ENCODE measurements around the gene CHMP3.
"Not testable (repeated sequence)": the region's sequence is repeated elsewhere in the genome, so short reads cannot be mapped to it uniquely, and the experiment has no call there.

Gene CHMP3

DNA sequence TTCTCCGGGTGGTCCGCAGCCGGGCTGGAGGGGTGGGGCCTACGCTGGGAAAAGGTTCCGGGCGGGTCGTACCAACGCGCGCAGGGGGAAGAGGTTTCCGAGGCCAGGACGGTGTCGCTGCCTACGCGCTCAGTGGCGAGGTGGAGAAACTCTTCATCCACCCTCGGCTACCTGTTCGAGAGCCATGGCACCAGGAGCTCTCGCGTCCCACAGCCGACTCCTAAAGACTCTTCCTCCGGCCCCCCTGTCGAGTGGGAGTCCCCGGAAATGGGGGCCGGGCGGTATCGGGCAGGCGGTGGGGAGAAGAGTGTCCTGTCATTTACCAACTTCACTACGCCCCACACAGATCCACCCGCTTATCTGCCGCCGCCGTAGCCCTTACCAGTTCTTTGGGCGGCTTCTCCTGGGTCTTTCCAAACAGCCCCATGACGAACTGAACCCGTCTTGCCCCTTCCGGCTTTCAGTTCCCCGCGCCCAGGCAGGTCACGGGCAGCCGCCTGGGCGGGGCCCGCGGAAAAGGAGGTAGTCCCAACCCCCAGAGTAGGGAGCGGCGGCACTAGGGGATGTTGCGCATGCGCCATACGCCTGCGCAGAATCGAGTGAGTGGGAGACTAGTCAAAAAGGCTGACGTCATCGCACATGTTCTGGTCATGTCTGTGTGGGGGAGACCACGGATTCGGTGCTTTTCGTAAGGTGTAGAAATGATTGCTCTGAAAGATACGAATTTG, at the start of gene CHMP3:
Gene CHMP3, minus strand, starts transcription at position 522 of the 728 bp plus-strand sequence. Its CDS starts 95 bp downstream, at position 427.
- DNase-seq, result peak; percentile 92

DNA sequence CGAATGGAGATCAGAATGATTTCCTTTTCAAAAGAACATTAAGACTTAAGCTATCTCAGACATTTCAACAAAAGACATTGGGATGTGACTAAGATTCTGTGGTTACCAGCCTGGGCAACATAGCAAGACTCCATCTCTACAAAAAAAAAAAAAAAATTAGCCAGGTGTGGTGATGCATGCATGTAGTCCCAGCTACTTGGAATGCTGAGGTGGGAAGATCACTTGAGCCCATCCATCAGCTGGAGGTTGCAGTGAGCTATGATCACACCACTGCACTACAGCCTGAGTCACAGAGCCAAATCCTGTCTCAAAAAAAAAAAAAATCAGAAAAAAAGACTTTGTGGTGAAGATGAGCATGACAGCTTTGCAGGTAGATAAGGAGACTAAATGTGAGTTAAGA, 47.6 kb upstream of the CHMP3 start:
- no peak for DNase-seq

DNA sequence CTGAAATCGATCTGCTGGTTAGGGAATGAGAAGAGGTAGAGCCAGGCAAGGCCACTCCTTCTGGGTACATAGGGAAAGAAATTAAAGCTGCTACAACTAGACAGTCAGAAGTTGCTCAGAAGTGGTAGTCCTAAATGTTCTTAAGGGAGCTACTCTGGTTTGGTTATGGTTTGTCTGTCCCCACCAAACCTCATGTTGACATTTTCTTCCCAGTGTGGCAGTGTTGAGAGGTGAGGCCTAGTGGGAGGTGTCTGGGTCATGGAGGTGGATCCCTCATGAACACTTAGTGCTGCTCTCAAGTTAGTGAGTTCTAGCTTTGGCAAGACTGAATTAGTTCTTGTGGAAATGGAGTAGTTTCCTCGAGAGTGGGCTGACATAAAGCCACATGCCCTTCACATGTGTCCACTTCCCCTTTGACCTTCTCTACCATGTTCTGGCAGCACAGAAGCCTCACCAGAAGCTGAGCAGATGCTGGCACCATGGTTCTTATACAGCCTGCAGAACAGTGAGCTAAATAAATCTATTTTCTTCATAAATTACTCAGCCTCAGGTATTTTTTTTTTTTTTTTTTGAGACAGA, 45.7 kb upstream of the CHMP3 start:
- DNase-seq, result no peak

DNA sequence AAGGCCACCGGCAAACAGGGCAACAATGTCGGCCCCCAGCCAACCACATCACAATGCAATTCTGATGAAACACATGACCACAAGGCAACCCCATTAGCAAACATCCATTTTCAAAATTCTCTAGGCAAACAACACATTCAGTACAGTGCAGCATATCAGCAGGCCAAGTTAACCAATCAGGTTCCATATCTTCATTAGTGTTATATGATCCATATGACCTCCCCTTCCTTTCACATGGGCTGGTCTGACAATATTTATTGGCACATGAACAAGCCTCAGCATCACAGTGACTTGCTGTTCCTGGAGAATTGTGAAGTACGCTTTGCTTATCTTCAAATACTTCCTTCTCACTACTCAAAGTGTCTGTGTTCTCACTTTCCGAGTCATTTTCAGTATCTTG, 40.7 kb upstream of the CHMP3 start:
- DNase-seq, result no peak

DNA sequence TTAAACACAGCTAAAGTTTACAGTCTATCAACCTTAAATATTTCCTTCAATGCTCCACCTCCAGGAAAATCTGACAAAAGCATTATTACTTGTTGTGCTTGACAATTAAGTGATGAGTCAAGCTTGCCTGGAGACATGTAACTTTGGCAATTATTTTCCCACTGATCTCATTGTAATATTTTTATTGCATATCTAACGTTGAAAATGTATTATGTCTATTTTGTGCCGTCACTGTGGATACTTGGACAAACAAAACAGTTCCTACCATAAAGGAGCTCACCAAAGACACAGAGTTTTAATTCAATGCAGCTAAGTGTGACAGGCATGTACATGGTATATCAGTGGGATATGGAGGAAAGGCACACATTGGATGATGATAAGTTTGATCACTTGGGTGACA, 35.7 kb upstream of the CHMP3 start:
- no peak for DNase-seq

DNA sequence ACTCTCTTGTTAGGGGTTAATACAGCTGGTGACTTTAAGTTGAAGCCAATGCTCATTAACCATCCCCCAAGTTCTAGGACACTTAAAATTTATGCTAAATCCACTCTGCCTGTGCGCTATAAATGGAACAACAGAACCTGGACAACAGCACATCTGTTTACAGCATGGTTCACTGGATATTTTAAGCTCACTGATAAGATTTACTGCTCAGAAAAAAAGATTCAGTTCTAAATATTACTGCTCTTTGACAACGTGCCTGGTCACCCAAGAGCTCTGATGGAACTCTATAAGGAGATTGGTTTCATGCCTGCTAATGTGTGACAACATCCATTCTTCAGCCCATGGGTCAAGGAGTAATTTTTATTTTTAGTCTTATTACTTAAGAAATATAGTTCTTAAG, 32.9 kb upstream of the CHMP3 start:
- DNase-seq, result no peak

DNA sequence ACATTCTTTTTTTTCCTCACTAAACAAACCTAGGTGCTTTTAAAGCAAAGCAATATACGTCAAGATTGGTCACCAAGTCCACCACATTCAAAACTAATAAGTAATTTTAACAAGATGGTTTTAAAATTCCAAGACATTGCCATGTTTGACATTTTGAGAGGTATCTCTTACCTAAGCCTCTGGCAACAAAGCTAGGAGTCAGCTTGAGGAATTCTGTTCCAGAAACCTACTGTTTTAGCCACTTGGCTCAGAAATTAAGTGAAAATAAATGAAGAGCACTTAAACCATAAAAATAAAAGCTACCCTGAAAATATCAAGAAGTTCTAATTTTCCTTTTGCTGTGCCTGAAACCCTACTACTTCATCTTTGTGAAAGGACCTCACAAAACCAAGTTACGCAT, 30.0 kb upstream of the CHMP3 start:
- no peak for DNase-seq

DNA sequence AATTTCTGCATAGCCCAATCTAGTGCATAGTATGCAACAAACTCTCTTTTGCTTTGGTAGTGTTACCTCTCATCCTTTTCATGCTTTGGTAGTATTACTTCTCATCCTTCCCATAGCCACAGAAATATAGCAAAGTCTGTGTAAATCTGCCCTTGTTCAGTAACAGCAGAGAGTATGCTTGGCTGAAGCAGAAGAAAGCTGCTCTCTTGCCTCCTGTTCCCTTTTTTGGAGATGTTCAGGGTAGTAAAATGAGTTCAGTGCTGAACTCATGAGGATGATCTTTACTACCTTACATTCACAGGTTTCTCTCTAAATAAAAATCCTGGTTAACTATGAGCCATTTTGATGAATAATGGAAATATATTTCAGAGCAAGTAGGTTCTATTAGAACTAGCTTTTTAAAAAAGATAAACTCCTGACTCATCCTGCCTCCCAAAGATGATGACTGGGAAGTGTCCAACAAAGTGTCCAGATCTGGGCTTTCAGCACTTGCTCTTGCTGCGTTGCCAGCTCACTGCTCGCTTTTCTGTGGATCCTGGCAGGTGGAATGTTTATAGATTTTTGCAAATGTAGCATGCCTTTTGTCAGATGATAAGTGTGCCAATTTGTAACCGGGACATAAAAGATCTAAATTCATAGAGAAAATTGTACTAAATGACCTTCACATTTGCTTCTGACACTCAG, 29.4 kb upstream of the CHMP3 start:
- no peak for DNase-seq

DNA sequence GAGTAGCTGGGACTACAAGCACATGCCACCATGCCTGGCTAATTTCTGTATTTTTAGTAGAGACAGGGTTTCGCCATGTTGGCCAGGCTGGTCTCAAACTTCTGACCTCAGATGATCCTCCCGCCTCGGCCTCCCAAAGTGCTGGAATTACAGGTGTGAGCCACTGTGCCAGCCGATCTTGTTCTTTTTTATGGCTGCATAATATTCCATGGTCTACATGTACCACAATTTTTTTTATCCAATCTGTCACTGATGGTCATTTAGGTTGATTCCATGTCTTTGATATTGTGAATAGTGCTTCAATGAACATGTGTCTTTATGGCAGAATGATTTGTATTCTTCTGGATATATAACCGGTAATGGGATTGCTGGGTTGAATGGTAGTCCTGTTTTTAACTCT, 26.5 kb upstream of the CHMP3 start:
- not testable (repeated sequence) for DNase-seq

DNA sequence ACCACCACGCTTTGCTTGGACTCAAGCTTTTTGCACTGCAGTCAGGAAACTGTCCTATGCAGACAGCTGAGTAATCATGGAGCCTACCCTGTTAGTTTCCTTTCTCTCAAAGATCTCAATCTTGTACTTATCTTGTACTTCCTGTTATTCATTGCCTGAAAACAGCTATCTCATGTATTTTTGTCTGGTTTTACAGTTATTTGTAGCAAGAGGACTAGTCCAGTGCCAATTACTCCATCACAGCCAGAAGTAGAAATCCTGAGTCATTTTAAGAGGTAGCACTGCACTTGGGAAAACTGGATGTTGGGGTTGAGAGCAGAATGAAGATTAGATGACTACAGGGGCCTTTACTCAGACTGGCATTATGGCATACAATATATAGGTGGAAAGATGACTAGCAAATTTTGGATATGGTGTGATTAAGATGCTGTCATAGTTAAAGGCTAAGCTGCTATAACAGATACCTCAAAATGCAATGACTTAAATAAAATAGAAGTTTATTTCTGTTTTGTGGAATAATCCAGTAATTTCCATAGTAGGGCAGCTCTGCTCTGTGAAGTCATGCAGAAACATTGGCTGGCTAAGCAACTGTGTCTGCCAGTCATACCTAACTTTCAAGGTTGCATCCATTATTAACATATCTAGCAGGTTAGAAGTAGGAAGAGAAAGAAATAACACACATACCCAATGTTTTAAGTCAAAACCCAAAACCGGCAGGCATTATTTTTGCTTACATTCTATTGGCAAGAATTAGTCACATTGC, 21.1 kb upstream of the CHMP3 start:
- no peak for DNase-seq

DNA sequence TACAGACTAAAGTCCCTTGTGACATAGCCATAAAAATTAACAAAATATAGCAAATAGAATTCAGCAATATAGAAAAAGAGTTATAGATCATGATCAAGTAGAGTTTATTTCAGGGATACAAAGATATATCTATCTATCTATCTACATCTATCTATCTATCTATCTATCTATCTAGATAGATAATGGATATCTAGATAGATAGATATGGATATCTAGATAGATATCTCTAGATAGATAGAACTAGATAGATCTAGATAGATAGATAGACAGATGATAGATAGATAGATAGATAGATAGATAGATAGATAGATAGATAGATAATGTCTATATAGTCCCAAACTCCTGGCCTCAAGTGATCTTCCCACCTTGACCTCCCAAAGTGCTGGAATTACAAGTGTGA, 17.3 kb upstream of the CHMP3 start:
- DNase-seq, result no peak

DNA sequence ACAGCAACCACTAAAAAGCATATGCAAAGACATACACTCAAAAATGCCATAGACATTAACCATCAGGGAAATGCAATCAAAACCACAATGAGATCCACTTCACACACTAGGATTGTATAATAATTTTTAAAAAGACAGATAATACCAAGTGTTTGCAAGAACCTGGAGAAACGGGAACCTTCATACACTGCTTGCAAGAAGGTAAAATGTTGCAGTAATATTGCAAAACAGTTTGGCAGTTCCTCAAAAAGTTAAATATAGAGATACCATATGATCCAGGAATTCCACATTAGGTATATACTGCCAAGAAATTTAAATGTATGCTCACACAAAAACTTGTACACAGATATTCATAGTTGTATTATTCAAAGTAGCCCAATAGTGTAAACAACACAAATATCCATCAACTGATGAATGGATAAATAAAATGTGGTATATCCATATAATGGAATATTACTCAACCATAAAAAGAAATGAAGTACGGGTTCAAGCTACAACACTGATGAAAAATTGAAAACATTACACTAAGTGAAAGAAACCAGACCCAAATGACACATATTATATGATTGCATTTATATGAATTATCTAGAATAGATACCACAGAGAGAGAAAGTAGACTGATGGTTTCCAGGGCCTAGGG, 14.7 kb upstream of the CHMP3 start:
- no peak for DNase-seq

DNA sequence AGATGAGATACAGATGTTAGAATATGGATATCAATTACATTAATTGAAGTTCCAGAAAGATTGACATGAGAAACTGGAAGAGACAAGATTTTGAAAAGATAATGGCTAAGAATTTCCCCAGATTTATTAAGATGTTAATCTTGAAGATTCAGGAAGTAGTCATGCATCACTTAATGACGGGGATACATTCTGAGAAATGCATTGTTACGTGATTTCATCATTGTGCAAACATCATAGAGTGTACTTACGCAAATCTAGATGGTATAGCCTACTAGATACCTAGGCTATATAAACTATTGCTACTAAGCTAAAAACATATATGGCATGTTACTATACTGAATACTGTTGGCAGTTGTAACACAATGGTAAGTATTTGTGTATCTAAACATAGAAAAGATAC, 6.8 kb upstream of the CHMP3 start:
- no peak for DNase-seq

DNA sequence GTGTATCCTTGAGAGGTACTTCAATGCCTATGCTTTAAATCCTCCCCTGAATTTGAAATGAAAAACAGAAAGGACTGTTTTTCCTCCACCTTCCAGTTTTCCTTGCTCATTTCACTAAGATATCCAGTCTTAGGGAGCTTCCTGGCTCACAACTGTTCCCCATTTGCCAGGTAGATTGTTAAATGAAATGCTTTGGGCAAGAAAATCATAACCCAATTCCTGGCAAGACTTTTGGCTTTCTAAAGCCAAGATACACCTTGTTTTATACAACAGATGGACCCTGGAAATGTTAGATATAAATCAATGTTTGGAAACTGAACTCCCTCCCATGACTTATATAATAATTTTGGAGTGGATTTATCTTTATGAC, 3.6 kb upstream of the CHMP3 start:
- no peak for DNase-seq

DNA sequence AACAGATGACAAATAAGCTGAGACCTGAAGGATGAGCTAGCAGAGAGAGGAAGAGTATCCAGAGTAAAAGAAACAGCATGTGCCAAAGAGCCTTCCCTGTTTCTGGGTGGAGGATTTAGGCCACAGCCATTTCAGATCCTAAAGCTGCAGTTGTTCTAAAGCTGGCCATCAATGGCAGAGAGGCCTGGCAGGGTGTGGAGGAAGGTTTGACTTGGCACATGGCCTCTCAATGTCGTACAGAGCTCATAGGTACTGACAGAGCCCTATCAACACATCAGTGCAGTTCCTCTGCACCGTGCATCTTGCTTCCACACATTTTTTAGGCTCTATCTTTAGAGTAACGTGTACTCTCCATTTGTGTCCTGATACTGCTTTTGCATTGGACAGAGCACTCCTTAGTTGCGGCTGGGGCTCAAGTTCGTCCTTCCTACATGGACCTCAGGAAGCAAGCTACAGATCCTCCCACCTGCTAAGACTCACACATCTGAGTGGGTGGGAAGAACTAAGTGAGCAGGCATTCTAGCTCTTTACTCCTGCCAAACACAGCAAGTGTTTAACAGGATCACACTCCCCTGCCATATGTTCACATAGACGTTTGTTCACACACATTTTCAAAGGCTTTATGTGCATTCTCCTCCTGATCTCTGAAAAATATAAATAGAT, 3.0 kb upstream of the CHMP3 start:
- DNase-seq, result no peak

DNA sequence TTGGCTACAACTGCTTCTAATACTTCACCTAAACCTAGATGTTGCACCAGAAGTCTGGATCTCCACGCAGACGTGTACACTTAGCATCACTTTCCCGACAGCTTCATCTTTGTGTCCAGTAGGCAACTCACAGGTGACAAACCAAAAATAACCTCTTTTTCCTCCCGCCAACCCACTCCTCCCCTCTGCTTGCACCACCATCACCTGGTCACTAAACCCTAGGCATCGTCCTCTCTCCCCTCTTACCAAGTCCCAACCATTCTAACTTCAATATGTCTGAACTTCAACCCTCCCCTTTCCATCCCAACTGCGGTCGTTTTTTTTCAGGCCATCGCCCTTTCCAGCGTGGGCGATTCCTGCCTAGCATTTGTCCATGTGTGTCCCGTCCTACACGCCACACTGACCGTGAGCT, 413 bp upstream of the CHMP3 start:
- no peak for DNase-seq

DNA sequence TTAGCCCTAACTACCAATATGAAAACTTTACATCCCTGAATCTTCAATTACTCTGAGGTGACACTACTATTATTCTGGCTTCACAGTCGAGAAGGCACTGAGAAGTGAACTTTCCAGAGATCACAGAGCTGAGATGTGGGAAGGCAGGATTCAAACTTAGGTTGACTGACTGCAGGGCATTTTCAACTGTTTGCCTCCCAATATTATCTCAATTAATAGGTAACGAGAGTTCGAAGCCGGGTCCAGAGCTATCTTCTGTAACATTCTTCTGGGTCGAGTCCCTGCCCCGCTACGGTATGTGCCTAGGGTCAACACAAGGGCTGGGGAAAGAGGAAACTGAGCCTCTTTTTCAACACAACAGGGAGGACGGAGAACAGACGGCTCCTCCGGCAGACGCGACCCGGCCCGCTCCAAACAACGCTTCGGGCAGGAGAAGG, 740 bp downstream of the CHMP3 start:
- no peak for DNase-seq

DNA sequence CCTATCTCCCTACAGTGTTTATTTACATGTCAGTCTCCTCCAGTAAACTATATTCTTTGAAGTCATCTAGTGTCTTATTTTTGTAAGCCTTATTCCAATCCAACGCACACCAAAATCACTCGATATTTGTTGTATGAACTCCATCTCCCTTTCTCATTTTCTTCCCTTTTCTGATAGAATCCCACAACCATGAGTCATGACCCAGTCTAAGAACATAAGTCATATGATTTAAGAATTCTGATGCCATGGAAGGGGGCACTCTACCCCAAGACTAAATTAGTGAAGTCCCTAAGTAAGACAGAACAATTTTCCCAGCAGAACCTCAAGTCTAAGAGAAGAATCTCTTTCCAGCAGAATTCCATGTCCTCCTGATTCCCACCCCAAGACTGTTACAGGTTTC, 5.4 kb downstream of the CHMP3 start:
- no peak for DNase-seq

DNA sequence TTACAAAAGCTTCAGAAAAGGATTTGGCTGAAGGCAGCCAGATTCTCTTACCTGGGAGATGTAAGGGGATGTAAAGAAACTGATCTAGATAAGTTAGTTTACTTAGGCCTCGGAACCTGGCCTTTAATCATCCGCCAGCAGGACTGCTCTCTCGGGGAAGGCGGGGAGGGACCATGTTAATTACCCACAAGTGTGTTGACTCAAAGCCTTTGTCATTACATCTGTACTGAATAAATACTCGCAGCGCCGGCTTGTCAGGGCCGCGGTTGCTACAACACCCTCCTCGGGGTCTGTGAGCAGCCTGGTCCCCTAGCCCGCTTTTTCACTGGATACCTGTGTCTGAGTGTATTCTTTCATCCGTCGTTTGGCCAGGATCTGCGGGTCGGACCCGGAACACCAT, 6.7 kb downstream of the CHMP3 start:
- DNase-seq, result no peak

DNA sequence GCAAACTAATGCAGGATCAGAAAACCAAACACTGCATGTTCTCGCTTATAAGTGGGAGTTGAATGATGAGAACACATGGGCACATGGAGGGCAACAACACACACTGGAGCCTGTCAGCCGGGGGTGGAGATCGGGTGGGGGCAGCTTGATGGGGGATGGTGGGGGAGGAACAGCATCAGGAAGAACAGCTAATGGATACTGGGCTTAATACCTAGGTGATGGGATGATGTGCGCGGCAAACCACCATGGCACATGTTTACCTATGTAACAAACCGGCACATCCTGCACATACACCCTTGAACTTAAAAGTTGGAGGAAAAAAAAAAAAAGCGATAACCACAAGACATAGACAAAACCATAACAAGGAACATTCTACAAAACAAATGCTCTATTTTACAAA, 10.4 kb downstream of the CHMP3 start:
- DNase-seq, result no peak

DNA sequence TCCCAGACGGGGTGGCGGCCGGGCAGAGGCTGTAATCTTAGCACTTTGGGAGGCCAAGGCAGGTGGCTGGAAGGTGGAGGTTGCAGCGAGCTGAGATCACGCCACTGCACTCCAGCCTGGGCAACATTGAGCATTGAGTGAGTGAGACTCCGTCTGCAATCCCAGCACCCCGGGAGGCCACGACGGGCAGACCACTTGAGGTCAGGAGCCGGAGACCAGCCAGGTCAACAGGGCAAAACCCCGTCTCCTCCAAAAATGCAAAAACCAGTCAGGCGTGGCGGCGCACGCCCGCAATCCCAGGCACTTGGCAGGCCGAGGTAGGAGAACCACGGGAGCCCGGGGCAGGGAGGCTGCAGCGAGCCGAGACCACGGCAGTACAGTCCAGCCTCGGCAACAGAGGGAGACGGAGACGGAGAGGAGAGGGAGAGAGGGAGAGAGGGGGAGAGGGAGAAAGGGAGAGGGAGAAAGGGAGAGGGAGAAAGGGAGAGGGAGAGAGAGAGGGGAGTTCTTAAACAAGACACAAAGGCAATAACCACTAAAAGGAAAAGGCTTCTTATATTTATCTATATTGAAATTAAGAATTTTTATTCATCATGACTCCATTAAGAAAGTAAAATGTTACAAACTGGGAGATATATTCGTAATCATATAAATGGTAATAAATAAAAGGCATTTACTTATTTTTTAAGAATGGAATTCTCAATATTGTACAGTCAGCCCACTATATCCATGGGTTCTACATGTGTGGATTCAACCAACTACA, 13.1 kb downstream of the CHMP3 start:
- not testable (repeated sequence) for DNase-seq

DNA sequence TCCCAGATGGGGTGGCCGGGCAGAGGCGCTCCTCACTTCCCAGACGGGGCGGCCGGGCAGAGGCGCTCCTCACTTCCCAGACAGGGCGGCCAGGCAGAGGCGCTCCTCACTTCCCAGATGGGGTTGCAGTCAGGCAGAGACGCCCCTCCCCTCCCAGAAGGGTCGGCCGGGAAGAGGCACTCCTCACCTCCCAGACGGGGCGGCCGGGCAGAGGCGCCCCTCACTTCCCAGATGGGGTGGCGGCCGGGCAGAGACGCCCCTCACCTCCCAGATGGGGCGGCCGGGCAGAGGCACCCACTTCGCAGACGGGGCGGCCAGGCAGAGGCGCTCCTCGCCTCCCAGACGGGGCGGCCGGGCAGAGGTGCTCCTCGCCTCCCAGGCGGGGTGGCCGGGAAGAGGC, 13.8 kb downstream of the CHMP3 start:
- DNase-seq, result not testable (repeated sequence)

All from NCI-H1092 treated with DMSO at 0.1 percent for 48 hours (cell line).